ENCODE data around the gene CTXN3.

The CTXN3 gene

DNA sequence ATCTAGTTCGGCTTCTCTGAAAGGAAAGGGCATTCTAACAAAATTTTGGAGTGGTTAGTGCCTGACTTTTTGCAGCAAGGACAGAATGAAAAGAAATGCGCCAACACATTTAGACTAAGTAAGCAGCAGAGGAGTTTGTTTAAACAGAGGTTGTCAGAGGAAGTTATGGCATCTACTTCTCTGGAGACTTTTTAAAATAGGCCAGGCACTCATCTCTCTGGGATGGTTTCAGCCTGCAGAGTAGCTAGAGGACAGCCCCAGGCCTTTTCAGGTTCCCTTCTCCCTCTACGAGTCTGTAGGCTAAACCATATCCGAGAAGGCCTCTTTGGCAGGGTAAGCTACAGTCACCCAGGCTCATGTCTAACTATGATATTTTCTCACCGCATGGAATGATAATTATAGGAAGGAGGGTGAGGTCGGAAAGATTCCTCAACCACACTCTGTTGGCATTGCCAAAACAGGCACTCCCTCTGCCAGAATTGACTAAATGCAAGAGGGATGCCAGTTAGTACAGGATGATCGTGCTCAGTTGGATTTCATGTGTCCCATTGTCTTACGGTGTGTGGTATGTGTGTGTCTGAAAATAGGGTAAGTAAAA is 1.4 kb upstream of the CTXN3 start:
- CTCF ChIA-PET = interaction anchor here (0.9 kb wide), 1 partner anchor 16 kb away, joined by 3 read pairs; no protein-coding TSS in a partner anchor
- POLR2A ChIA-PET = no interaction called here
- WGBS (ENCODE audit: insufficient coverage) = 100% methylated on average over 4 of the region's 8 CpGs

GRCh38 chr5:127650022-127650421 is 1.1 kb downstream of the CTXN3 start:
- H3K9me3 ChIP-seq (ENCODE audit: control extremely low read depth in 1 of 5, control insufficient read depth in 4 of 5, insufficient read depth in 2 of 5, low read depth in 1 of 5, low read length in 4 of 5) = no peaks in the 10 kb centered on the region
- peak overlapping the region in 2 of 7 experiments; percentile 8 to 11 for H3K4me3 ChIP-seq (ENCODE audit: control insufficient read depth in 1 of 7, extremely low read depth in 1 of 7, insufficient read depth in 4 of 7, low read depth in 2 of 7, low read length in 6 of 7)
- DNase-seq = peak in 2 of 3 donors; percentile 51 to 55
- ChIA-PET POLR2A (no interaction called here), CTCF (interaction anchor here (1.3 to 1.6 kb wide), 2 partner anchors 10 to 19 kb away, joined by 3 to 4 read pairs; no protein-coding TSS in a partner anchor)
- H3K27me3 ChIP-seq (replicated peaks in 2 of 5; ENCODE audit: control insufficient read depth in 4 of 5, insufficient read depth in 5 of 5, low read length in 4 of 5) = no peaks in the 10 kb centered on the region
- H3K36me3 ChIP-seq (ENCODE audit: control insufficient read depth in 4 of 4, insufficient read depth in 4 of 4, low read length in 3 of 4) = no peaks in the 10 kb centered on the region
- no peak overlapping the region for H3K27ac ChIP-seq (ENCODE audit: insufficient read depth in 1 of 2, low read depth in 1 of 2, low read length in 2 of 2, poor library complexity in 1 of 2, severe bottlenecking in 2 of 2)
- 0% methylated on average over 1 of the region's 2 CpGs for WGBS (ENCODE audit: insufficient coverage)
- H3K4me1 ChIP-seq (ENCODE audit: control extremely low read depth in 1 of 4, control insufficient read depth in 4 of 4, insufficient read depth in 4 of 4, low read length in 3 of 4) = peaks cover 0 to 11% (median 4%) of the 10 kb centered on the region in 4 experiments

More for the DNA sequence above, 1.4 kb upstream of the CTXN3 start:
- Histone ChIP-seq H3K4me1 (ENCODE audit: control extremely low read depth in 1 of 4, control insufficient read depth in 4 of 4, insufficient read depth in 4 of 4, low read length in 3 of 4) (peaks cover 0 to 11% (median 4%) of the 10 kb centered on the region in 4 experiments), H3K4me3 (ENCODE audit: control insufficient read depth in 1 of 7, extremely low read depth in 1 of 7, insufficient read depth in 4 of 7, low read depth in 2 of 7, low read length in 6 of 7) (no peak overlapping the region), H3K36me3 (ENCODE audit: control insufficient read depth in 4 of 4, insufficient read depth in 4 of 4, low read length in 3 of 4) (no peaks in the 10 kb centered on the region), H3K9me3 (ENCODE audit: control extremely low read depth in 1 of 5, control insufficient read depth in 4 of 5, insufficient read depth in 2 of 5, low read depth in 1 of 5, low read length in 4 of 5) (no peaks in the 10 kb centered on the region), H3K27ac (ENCODE audit: insufficient read depth in 1 of 2, low read depth in 1 of 2, low read length in 2 of 2, poor library complexity in 1 of 2, severe bottlenecking in 2 of 2) (no peak overlapping the region), H3K27me3 (replicated peaks in 2 of 5; ENCODE audit: control insufficient read depth in 4 of 5, insufficient read depth in 5 of 5, low read length in 4 of 5) (no peaks in the 10 kb centered on the region)
- no peak for DNase-seq

- no peak overlapping the region for H3K27ac ChIP-seq (ENCODE audit: insufficient read depth in 1 of 2, low read depth in 1 of 2, low read length in 2 of 2, poor library complexity in 1 of 2, severe bottlenecking in 2 of 2)
- WGBS (ENCODE audit: insufficient coverage) = no CpG with 5 or more reads among the region's 1 CpG
- H3K36me3 ChIP-seq (ENCODE audit: control insufficient read depth in 4 of 4, insufficient read depth in 4 of 4, low read length in 3 of 4) = no peaks in the 10 kb centered on the region
- peaks cover 0 to 11% (median 4%) of the 10 kb centered on the region in 4 experiments for H3K4me1 ChIP-seq (ENCODE audit: control extremely low read depth in 1 of 4, control insufficient read depth in 4 of 4, insufficient read depth in 4 of 4, low read length in 3 of 4)
- H3K27me3 ChIP-seq (replicated peaks in 2 of 5; ENCODE audit: control insufficient read depth in 4 of 5, insufficient read depth in 5 of 5, low read length in 4 of 5) = no peaks in the 10 kb centered on the region
- no peaks in the 10 kb centered on the region for H3K9me3 ChIP-seq (ENCODE audit: control extremely low read depth in 1 of 5, control insufficient read depth in 4 of 5, insufficient read depth in 2 of 5, low read depth in 1 of 5, low read length in 4 of 5)
- ChIA-PET CTCF (no interaction called here), POLR2A (no interaction called here)
- peak in 2 of 3 donors; percentile 13 to 17 for DNase-seq
- no peak overlapping the region for H3K4me3 ChIP-seq (ENCODE audit: control insufficient read depth in 1 of 7, extremely low read depth in 1 of 7, insufficient read depth in 4 of 7, low read depth in 2 of 7, low read length in 6 of 7)
Observed at GRCh38 chr5:127650649-127651048, 1.8 kb downstream of the CTXN3 start.

GRCh38 chr5:127652952-127653611 is 4.2 kb downstream of the CTXN3 start:
- no peak for DNase-seq
- H3K4me3 ChIP-seq (ENCODE audit: control insufficient read depth in 1 of 7, extremely low read depth in 1 of 7, insufficient read depth in 4 of 7, low read depth in 2 of 7, low read length in 6 of 7) = no peak overlapping the region
- WGBS (ENCODE audit: insufficient coverage) = 100% methylated on average over 6 of the region's 7 CpGs
- ChIA-PET CTCF (no interaction called here), POLR2A (no interaction called here)
- H3K4me1 ChIP-seq (ENCODE audit: control extremely low read depth in 1 of 4, control insufficient read depth in 4 of 4, insufficient read depth in 4 of 4, low read length in 3 of 4) = peaks cover 0 to 11% (median 4%) of the 10 kb centered on the region in 4 experiments
- no peak overlapping the region for H3K27ac ChIP-seq (ENCODE audit: insufficient read depth in 1 of 2, low read depth in 1 of 2, low read length in 2 of 2, poor library complexity in 1 of 2, severe bottlenecking in 2 of 2)
- H3K36me3 ChIP-seq (ENCODE audit: control insufficient read depth in 4 of 4, insufficient read depth in 4 of 4, low read length in 3 of 4) = no peaks in the 10 kb centered on the region
- H3K27me3 ChIP-seq (replicated peaks in 2 of 5; ENCODE audit: control insufficient read depth in 4 of 5, insufficient read depth in 5 of 5, low read length in 4 of 5) = no peaks in the 10 kb centered on the region
- H3K9me3 ChIP-seq (ENCODE audit: control extremely low read depth in 1 of 5, control insufficient read depth in 4 of 5, insufficient read depth in 2 of 5, low read depth in 1 of 5, low read length in 4 of 5) = no peaks in the 10 kb centered on the region

- ChIA-PET CTCF (interaction anchor here (0.7 to 0.9 kb wide), 2 partner anchors 25 to 27 kb away, joined by 3 read pairs; no protein-coding TSS in a partner anchor), POLR2A (no interaction called here)
- WGBS (ENCODE audit: insufficient coverage) = 94% methylated on average over 4 of the region's 6 CpGs
Observed at GRCh38 chr5:127656825-127657224, 7.9 kb downstream of the CTXN3 start.

GRCh38 chr5:127660047-127660733 is 11.3 kb downstream of the CTXN3 start:
- POLR2A ChIA-PET = no interaction called here
- CTCF ChIA-PET = interaction anchor here (1.4 kb wide), 1 partner anchor 11 kb away, joined by 3 read pairs; the partner anchor contains the start of gene CTXN3
- 70% methylated on average over 3 of the region's 3 CpGs for WGBS (ENCODE audit: insufficient coverage)

More at GRCh38 chr5:127656825-127657224, 7.9 kb downstream of the CTXN3 start:
- DNase-seq = no peak
- Histone ChIP-seq H3K4me3 (ENCODE audit: control insufficient read depth in 1 of 7, extremely low read depth in 1 of 7, insufficient read depth in 4 of 7, low read depth in 2 of 7, low read length in 6 of 7) (no peak overlapping the region), H3K36me3 (ENCODE audit: control insufficient read depth in 4 of 4, insufficient read depth in 4 of 4, low read length in 3 of 4) (no peaks in the 10 kb centered on the region), H3K4me1 (ENCODE audit: control extremely low read depth in 1 of 4, control insufficient read depth in 4 of 4, insufficient read depth in 4 of 4, low read length in 3 of 4) (peaks cover 0 to 13% (median 4%) of the 10 kb centered on the region in 4 experiments), H3K9me3 (ENCODE audit: control extremely low read depth in 1 of 5, control insufficient read depth in 4 of 5, insufficient read depth in 2 of 5, low read depth in 1 of 5, low read length in 4 of 5) (no peaks in the 10 kb centered on the region), H3K27ac (ENCODE audit: insufficient read depth in 1 of 2, low read depth in 1 of 2, low read length in 2 of 2, poor library complexity in 1 of 2, severe bottlenecking in 2 of 2) (no peak overlapping the region), H3K27me3 (replicated peaks in 2 of 5; ENCODE audit: control insufficient read depth in 4 of 5, insufficient read depth in 5 of 5, low read length in 4 of 5) (no peaks in the 10 kb centered on the region)

More at GRCh38 chr5:127660047-127660733, 11.3 kb downstream of the CTXN3 start:
- Histone ChIP-seq H3K27me3 (replicated peaks in 2 of 5; ENCODE audit: control insufficient read depth in 4 of 5, insufficient read depth in 5 of 5, low read length in 4 of 5) (no peaks in the 10 kb centered on the region), H3K9me3 (ENCODE audit: control extremely low read depth in 1 of 5, control insufficient read depth in 4 of 5, insufficient read depth in 2 of 5, low read depth in 1 of 5, low read length in 4 of 5) (no peaks in the 10 kb centered on the region), H3K36me3 (ENCODE audit: control insufficient read depth in 4 of 4, insufficient read depth in 4 of 4, low read length in 3 of 4) (no peaks in the 10 kb centered on the region), H3K4me3 (ENCODE audit: control insufficient read depth in 1 of 7, extremely low read depth in 1 of 7, insufficient read depth in 4 of 7, low read depth in 2 of 7, low read length in 6 of 7) (no peak overlapping the region), H3K4me1 (ENCODE audit: control extremely low read depth in 1 of 4, control insufficient read depth in 4 of 4, insufficient read depth in 4 of 4, low read length in 3 of 4) (peaks cover 0 to 16% (median 6%) of the 10 kb centered on the region in 4 experiments), H3K27ac (ENCODE audit: insufficient read depth in 1 of 2, low read depth in 1 of 2, low read length in 2 of 2, poor library complexity in 1 of 2, severe bottlenecking in 2 of 2) (no peak overlapping the region)
- no peak for DNase-seq

Measured in common myeloid progenitor, CD34-positive (primary cell).